Effector CD8-positive, alpha-beta T cell (primary cell): ENCODE data around the gene ZMYM1.
"Not testable (repeated sequence)": the region's sequence is repeated elsewhere in the genome, so short reads cannot be mapped to it uniquely, and the experiment has no call there.

ENCODE experiments used
- DNase-seq: peaks from one replicate; lab custom pipeline; 2025; lab: John Stamatoyannopoulos, UW

The ZMYM1 gene

GRCh38 chr1:35076426-35076825, 2.8 kb upstream of the ZMYM1 start:
- DNase-seq: not testable (repeated sequence)

- DNase-seq: no peak
Observed at GRCh38 chr1:35080171-35080854, 1.1 kb downstream of the ZMYM1 start.

DNA sequence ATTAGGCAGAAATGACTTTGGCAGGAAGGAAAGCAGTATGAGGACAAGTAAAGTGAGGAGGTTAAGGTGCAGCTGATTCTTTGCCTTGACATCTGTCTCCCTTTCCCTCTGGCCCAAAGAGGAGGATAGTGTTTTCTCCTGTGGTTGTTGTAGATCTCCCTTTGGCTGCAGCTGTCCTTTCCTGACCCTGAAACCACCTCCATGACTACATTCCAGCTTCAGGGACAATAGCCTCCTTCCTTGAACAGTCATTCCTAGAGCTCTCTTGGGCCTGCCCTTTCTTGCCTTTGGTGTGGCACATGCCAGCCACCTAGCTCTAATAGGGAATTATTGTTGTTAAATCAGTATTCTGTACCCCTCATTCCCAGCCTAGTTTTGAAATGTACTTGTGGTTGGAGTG, 6.2 kb downstream of the ZMYM1 start:
- DNase-seq: no peak

DNA sequence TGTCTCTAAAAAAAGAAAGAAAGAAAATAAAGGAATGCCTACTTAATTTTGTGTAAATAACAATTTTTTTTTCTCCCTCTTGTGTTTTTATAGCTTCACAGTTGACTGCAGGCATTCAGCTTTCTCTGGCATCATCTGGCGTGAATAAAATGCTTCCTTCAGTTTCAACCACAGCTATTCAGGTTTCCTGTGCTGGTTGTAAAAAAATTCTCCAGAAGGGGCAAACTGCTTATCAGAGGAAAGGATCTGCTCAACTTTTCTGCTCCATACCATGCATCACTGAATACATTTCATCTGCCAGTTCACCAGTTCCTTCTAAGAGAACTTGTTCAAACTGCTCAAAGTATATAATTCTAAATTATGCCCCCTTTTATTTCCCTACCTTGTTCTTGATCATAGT, 18.0 kb downstream of the ZMYM1 start:
- no peak for DNase-seq

DNA sequence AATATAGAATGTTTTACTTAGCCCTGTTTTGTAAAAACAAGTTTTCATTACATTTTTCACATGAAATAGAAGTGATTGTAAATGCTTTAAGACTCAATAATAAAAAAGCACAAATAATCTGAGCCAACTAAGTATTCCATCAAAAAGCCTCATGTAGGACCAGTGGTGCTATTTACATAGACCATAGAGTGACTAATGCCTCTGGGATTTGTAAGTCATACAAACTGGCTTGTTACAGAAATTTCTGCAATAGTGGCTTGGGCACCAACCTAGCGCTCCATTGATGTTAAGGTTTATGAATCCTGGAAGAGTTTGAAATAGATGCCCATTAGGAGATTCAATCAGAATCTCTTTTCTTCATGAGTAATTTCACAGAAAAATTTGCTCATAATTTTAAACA, 31.9 kb downstream of the ZMYM1 start:
- DNase-seq: no peak

DNA sequence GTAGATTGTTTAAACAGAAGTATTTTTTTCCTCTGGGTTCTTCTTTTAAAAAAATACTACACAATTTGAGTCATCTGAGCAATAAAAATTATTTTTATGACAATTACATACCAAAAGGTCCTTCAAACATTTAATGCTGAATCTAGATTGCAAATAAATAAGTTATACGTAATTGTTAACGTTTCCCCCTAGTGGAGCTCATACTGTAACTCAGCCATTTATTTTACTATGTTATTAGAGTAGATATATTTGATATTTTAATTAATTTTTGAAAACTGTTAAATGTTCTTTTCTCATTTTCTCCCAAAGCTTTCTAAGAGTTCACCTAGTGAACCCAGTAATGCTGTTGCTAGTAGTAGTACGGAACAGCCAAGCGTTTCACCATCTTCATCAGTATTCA, 33.5 kb downstream of the ZMYM1 start:
- DNase-seq: no peak

- DNase-seq: no peak
Observed at GRCh38 chr1:35115459-35116383, 36.5 kb downstream of the ZMYM1 start.

GRCh38 chr1:35120458-35121133, 41.4 kb downstream of the ZMYM1 start:
- DNase-seq: no peak

GRCh38 chr1:35122311-35122710, 43.1 kb downstream of the ZMYM1 start:
- no peak for DNase-seq

GRCh38 chr1:35126546-35126945, 47.4 kb downstream of the ZMYM1 start:
- no peak for DNase-seq

GRCh38 chr1:35129080-35129479, 49.9 kb downstream of the ZMYM1 start:
- DNase-seq: no peak

DNA sequence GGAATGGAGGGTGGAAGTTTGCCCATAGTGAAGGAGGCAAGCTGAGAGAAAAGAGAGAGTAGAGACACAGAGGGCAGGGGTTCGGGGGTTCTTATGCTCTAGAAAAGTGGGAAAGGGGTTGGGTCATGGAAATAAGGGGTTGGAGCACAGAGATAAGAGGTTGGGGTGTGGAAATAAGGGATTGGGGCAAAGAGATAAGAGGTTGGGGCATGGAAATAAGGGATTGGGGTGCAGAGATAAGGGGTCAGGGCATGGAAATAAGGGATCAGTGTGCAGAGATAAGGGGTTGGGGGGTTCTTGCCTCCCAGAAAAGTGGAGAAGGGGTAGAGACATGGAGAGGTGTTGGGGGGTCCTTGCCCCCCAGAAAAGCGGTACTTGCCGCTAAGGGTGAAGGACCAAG, 57.6 kb downstream of the ZMYM1 start:
- no peak for DNase-seq

DNA sequence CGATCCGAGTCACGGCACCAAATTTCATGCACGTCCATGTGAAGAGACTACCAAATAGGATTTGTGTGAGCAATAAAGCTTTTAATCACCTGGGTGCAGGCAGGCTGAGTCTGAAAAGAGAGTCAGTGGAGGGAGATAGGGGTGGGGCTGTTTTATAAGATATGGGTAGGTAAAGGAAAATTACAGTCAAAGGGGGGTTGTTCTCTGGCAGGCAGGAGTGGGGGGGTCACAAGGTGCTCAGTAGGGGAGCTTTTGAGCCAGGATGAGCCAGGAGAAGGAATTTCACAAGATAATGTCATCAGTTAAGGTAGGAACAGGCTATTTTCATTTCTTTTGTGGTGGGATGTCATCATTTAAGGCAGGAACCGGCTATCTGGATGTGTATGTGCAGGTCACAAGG, 58.4 kb downstream of the ZMYM1 start:
- DNase-seq: not testable (repeated sequence)

DNA sequence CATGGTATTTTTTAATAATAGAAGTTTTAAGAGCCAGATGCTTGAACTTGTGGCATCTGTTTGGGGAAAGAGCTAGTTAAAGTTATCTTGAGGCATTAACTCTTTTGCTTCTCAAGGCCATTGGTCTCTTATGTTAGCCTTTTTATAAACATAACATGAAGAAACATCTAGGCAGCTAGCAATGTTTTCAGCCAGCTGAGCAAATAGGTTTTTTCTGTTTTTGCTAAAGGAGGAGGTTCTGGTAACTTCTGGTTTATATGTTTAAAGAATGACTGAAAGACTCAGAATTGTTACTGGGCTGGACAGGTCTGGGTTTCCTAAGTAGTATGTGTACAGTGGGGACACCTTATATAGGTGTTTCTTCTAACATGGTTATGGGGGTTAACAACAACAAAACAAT, 63.1 kb downstream of the ZMYM1 start:
- DNase-seq: not testable (repeated sequence)

- DNase-seq: not testable (repeated sequence)
Observed at GRCh38 chr1:35142728-35143127, 63.5 kb downstream of the ZMYM1 start.

DNA sequence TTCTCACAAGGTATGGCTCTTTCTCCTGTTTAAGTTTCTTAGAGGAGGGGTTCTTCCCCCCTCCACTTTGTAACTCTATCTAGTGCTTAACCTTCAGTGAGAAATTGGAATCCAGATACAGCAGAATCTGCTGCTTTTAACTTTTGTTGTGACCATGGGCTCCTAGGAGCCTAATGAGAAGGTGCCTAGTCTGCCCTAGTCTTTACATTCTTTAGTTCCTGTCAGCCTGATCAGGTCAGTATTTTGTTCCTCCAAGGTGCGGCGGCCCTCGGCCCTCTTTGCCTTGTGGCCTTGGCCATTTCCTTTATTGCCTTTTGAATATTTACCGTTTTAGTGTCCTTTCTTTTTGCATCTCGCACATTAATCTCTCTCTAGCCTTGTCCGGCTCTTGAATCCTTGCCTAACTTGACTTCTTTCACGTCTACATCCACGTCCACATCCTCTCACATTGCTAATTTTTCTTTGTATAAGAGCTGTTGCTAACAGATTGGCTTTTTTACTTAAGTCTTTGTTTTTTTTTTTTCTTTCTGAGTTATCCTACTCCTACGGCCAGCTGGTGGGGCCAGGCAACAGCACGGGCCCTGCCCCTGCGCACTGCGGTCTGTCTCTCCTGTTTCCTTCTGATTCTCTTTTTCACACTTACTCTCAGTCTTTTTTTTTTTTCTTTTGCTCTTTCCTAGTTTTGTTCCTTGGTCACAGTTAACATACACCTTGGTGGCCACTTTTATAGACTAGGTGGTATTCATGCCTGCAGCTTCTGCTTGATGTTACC, 64.7 kb downstream of the ZMYM1 start:
- DNase-seq: no peak

- not testable (repeated sequence) for DNase-seq
Observed at GRCh38 chr1:35145892-35146549, 66.8 kb downstream of the ZMYM1 start.

GRCh38 chr1:35151220-35151619, 72.0 kb downstream of the ZMYM1 start:
- DNase-seq: no peak

DNA sequence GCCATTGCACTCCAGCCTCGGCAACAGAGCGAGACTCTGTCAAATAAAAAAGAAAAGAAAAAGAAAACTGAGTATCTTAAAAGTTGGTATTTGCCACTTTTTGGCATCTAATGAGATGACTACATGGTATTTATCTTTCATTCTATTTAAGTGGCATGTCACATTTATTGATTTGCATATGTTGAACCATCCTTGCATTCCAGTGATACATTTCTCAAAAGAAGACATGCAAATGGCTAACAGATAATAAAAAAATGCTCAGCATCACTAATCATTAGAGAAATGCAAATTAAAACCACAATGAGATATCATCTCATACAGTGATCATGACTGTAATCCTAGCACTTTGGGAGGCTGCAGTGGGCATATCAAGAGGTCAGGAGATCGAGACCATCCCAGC, 85.7 kb downstream of the ZMYM1 start:
- no peak for DNase-seq
